ENCODE data around the gene HIC1.

HIC1 gene

GRCh38 chr17:2070241-2071023, 15.5 kb downstream of the HIC1 start:
- H3K27me3 ChIP-seq (replicated peaks in 2 of 5; ENCODE audit: control insufficient read depth in 4 of 5, insufficient read depth in 5 of 5, low read length in 4 of 5): no peaks in the 10 kb centered on the region
- 93% methylated on average over 10 of the region's 13 CpGs for WGBS (ENCODE audit: insufficient coverage)
- no peak for DNase-seq
- ChIA-PET CTCF (interaction anchor here (0.6 to 3.2 kb wide), 7 partner anchors 12 to 174 kb away, joined by 3 to 14 read pairs (median 3); no protein-coding TSS in a partner anchor), POLR2A (no interaction called here)
- H3K4me1 ChIP-seq (ENCODE audit: control extremely low read depth in 1 of 4, control insufficient read depth in 4 of 4, insufficient read depth in 4 of 4, low read length in 3 of 4): peaks cover under 1 to 42% (median 17%) of the 10 kb centered on the region in 4 experiments
- H3K36me3 ChIP-seq (ENCODE audit: control insufficient read depth in 4 of 4, insufficient read depth in 4 of 4, low read length in 3 of 4): peaks cover 0 to 33% (median 15%) of the 10 kb centered on the region in 4 experiments
- no peaks in the 10 kb centered on the region for H3K9me3 ChIP-seq (ENCODE audit: control extremely low read depth in 1 of 5, control insufficient read depth in 4 of 5, insufficient read depth in 2 of 5, low read depth in 1 of 5, low read length in 4 of 5)
- H3K27ac ChIP-seq (ENCODE audit: insufficient read depth in 1 of 2, low read depth in 1 of 2, low read length in 2 of 2, poor library complexity in 1 of 2, severe bottlenecking in 2 of 2): peak overlapping the region in 1 of 2 experiments; percentile 15
- no peak overlapping the region for H3K4me3 ChIP-seq (ENCODE audit: control insufficient read depth in 1 of 7, extremely low read depth in 1 of 7, insufficient read depth in 4 of 7, low read depth in 2 of 7, low read length in 6 of 7)

- Histone ChIP-seq H3K27me3 (replicated peaks in 2 of 5; ENCODE audit: control insufficient read depth in 4 of 5, insufficient read depth in 5 of 5, low read length in 4 of 5) (no peaks in the 10 kb centered on the region), H3K9me3 (ENCODE audit: control extremely low read depth in 1 of 5, control insufficient read depth in 4 of 5, insufficient read depth in 2 of 5, low read depth in 1 of 5, low read length in 4 of 5) (no peaks in the 10 kb centered on the region), H3K4me3 (ENCODE audit: control insufficient read depth in 1 of 7, extremely low read depth in 1 of 7, insufficient read depth in 4 of 7, low read depth in 2 of 7, low read length in 6 of 7) (no peak overlapping the region), H3K4me1 (ENCODE audit: control extremely low read depth in 1 of 4, control insufficient read depth in 4 of 4, insufficient read depth in 4 of 4, low read length in 3 of 4) (peaks cover 2 to 47% (median 22%) of the 10 kb centered on the region in 4 experiments), H3K27ac (ENCODE audit: insufficient read depth in 1 of 2, low read depth in 1 of 2, low read length in 2 of 2, poor library complexity in 1 of 2, severe bottlenecking in 2 of 2) (peak overlapping the region in 1 of 2 experiments; percentile 15), H3K36me3 (ENCODE audit: control insufficient read depth in 4 of 4, insufficient read depth in 4 of 4, low read length in 3 of 4) (peaks cover 0 to 27% (median 15%) of the 10 kb centered on the region in 4 experiments)
- POLR2A ChIA-PET: no interaction called here
- no peak for DNase-seq
- WGBS (ENCODE audit: insufficient coverage): 95% methylated on average over 5 of the region's 6 CpGs
- CTCF ChIA-PET: interaction anchor here (1.1 to 3.2 kb wide), 5 partner anchors 11 to 174 kb away, joined by 3 to 14 read pairs (median 3); no protein-coding TSS in a partner anchor
Measured at GRCh38 chr17:2071024-2071385, 16.1 kb downstream of the HIC1 start.

- Histone ChIP-seq H3K4me3 (ENCODE audit: control insufficient read depth in 1 of 7, extremely low read depth in 1 of 7, insufficient read depth in 4 of 7, low read depth in 2 of 7, low read length in 6 of 7) (no peak overlapping the region), H3K9me3 (ENCODE audit: control extremely low read depth in 1 of 5, control insufficient read depth in 4 of 5, insufficient read depth in 2 of 5, low read depth in 1 of 5, low read length in 4 of 5) (no peaks in the 10 kb centered on the region), H3K27me3 (replicated peaks in 2 of 5; ENCODE audit: control insufficient read depth in 4 of 5, insufficient read depth in 5 of 5, low read length in 4 of 5) (no peaks in the 10 kb centered on the region), H3K36me3 (ENCODE audit: control insufficient read depth in 4 of 4, insufficient read depth in 4 of 4, low read length in 3 of 4) (peaks cover 0 to 20% (median 11%) of the 10 kb centered on the region in 4 experiments), H3K4me1 (ENCODE audit: control extremely low read depth in 1 of 4, control insufficient read depth in 4 of 4, insufficient read depth in 4 of 4, low read length in 3 of 4) (peaks cover 2 to 52% (median 27%) of the 10 kb centered on the region in 4 experiments), H3K27ac (ENCODE audit: insufficient read depth in 1 of 2, low read depth in 1 of 2, low read length in 2 of 2, poor library complexity in 1 of 2, severe bottlenecking in 2 of 2) (no peak overlapping the region)
- CTCF ChIA-PET: interaction anchor here (1.0 to 3.2 kb wide), 7 partner anchors 11 to 173 kb away, joined by 3 to 14 read pairs (median 4); partner anchors contain the start of gene HIC1
- POLR2A ChIA-PET: no interaction called here
- DNase-seq: peak in 2 of 3 donors; percentile 73 to 75
- whole genome bisulfite sequencing (ENCODE audit: insufficient coverage): 88% methylated on average over 26 of the region's 31 CpGs
Measured at GRCh38 chr17:2071455-2072281, 16.8 kb downstream of the HIC1 start.

DNA sequence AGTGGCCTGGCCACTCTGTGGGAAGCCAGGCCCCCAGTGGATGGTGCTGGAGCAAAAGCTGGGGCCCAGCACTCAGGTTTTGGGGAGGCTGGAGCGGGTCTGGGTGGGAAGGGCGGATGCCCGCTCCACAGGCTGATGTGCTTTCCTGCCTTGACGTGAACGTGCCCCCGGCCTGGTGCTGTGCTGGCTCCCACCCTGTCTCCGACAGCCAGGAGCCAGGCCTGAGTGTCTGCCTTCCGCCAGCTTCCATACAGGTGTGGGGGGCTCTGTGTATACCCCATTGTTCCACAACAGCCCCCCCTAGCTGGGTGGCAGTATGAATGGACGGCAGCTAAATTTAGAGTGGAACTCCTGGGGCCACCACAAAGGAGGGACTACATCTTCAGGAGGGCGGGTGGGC, 20.0 kb downstream of the HIC1 start:
- Histone ChIP-seq H3K4me3 (ENCODE audit: control insufficient read depth in 1 of 7, extremely low read depth in 1 of 7, insufficient read depth in 4 of 7, low read depth in 2 of 7, low read length in 6 of 7) (no peak overlapping the region), H3K36me3 (ENCODE audit: control insufficient read depth in 4 of 4, insufficient read depth in 4 of 4, low read length in 3 of 4) (peaks cover 0 to 25% (median 14%) of the 10 kb centered on the region in 4 experiments), H3K27me3 (replicated peaks in 2 of 5; ENCODE audit: control insufficient read depth in 4 of 5, insufficient read depth in 5 of 5, low read length in 4 of 5) (no peaks in the 10 kb centered on the region), H3K4me1 (ENCODE audit: control extremely low read depth in 1 of 4, control insufficient read depth in 4 of 4, insufficient read depth in 4 of 4, low read length in 3 of 4) (peaks cover 2 to 39% (median 20%) of the 10 kb centered on the region in 4 experiments), H3K27ac (ENCODE audit: insufficient read depth in 1 of 2, low read depth in 1 of 2, low read length in 2 of 2, poor library complexity in 1 of 2, severe bottlenecking in 2 of 2) (no peak overlapping the region), H3K9me3 (ENCODE audit: control extremely low read depth in 1 of 5, control insufficient read depth in 4 of 5, insufficient read depth in 2 of 5, low read depth in 1 of 5, low read length in 4 of 5) (no peaks in the 10 kb centered on the region)
- 86% methylated on average over 7 of the region's 10 CpGs for WGBS (ENCODE audit: insufficient coverage)
- POLR2A ChIA-PET: no interaction called here
- CTCF ChIA-PET: interaction anchor here (0.8 to 3.8 kb wide), 6 partner anchors 8 to 63 kb away, joined by 3 to 23 read pairs (median 4); no protein-coding TSS in a partner anchor
- no peak for DNase-seq

DNA sequence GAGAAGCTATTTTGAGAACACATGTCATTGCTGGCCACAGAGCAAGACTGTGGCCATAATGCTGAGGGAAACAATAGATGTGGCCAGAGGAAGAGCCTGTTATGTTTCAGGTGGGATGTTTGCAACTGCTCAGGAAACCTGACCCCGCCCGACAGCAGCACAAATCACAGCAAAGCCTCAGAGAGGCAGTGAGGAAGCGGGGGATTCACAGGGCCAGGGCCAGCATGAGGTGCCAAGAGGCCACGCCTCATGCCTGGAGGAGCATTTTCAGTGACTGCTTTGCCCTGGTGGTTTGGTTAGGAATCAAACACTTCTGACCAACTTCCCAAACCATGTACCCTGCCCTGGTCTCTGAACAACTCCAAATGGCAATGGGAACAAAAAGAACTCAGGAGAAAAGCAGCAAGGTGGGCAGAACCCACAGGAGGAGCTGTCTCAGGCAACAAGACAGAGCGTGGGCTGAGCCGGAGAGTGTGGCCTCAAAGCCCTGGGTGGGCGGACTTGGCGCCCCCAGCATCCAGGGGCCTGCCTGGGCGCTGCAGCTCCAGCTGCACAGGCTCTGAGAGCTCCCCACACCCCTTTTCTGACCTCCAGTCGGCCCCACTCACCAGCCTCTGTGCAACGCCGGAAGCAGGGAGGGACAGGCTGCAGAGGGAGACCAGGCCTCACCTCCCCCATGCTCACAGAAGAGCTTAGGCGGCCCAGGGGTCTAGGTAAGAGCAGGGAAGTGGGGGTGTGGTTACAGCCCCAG, 20.6 kb downstream of the HIC1 start:
- H3K4me1 ChIP-seq (ENCODE audit: control extremely low read depth in 1 of 4, control insufficient read depth in 4 of 4, insufficient read depth in 4 of 4, low read length in 3 of 4): peaks cover 2 to 36% (median 20%) of the 10 kb centered on the region in 4 experiments
- POLR2A ChIA-PET: no interaction called here
- 85% methylated on average over 4 of the region's 13 CpGs for WGBS (ENCODE audit: insufficient coverage)
- H3K36me3 ChIP-seq (ENCODE audit: control insufficient read depth in 4 of 4, insufficient read depth in 4 of 4, low read length in 3 of 4): peaks cover 0 to 23% (median 15%) of the 10 kb centered on the region in 4 experiments
- peak overlapping the region in 1 of 7 experiments; percentile 5 for H3K4me3 ChIP-seq (ENCODE audit: control insufficient read depth in 1 of 7, extremely low read depth in 1 of 7, insufficient read depth in 4 of 7, low read depth in 2 of 7, low read length in 6 of 7)
- DNase-seq: peak in 1 of 3 donors; percentile 40
- no peaks in the 10 kb centered on the region for H3K9me3 ChIP-seq (ENCODE audit: control extremely low read depth in 1 of 5, control insufficient read depth in 4 of 5, insufficient read depth in 2 of 5, low read depth in 1 of 5, low read length in 4 of 5)
- no peaks in the 10 kb centered on the region for H3K27me3 ChIP-seq (replicated peaks in 2 of 5; ENCODE audit: control insufficient read depth in 4 of 5, insufficient read depth in 5 of 5, low read length in 4 of 5)
- CTCF ChIA-PET: interaction anchor here (0.7 to 3.8 kb wide), 6 partner anchors 9 to 63 kb away, joined by 3 to 23 read pairs (median 4); no protein-coding TSS in a partner anchor
- no peak overlapping the region for H3K27ac ChIP-seq (ENCODE audit: insufficient read depth in 1 of 2, low read depth in 1 of 2, low read length in 2 of 2, poor library complexity in 1 of 2, severe bottlenecking in 2 of 2)

DNA sequence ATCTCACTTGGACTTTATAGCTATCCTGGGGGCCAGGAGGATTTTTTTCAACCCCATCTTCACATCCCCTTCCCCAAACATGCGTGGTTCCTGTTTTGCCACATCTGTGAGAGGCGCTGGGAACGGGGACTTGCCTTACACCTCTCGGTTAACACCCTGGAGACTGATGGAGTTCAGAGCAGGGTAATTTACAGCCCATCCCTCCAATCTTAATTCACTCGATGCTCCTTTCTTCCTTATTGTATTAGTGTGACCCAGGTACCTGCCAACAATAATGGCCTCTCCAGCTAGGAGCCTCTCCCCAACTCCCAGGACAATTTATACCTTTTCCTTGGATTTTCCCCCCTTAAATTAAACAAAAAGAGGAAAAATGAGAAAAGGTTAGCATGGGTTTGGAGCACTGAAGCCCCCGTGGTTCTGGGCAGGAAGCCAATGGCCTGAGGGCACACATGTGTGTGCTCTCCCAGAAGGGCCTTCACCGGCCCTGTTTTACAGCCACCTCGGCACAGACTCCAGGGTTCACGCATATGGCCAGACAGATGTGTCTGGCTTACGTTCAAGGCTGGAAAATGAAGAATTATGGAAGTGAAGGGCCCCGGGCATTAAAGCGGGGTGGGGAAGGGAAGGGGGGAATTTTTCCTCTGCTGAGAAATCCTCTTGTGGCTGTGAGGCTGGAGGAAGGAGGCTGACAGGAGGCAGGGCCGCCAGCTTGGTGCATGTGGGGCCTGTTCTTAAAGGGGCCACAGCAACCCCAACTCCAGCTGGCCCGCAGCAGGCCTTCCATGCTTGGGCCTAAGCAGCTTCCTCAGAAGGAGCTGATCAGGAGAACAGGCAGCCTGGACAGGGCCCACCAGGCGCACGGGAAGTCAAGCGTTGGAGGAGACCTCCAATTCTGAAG, 21.4 kb downstream of the HIC1 start:
- Histone ChIP-seq H3K27me3 (replicated peaks in 2 of 5; ENCODE audit: control insufficient read depth in 4 of 5, insufficient read depth in 5 of 5, low read length in 4 of 5) (no peaks in the 10 kb centered on the region), H3K9me3 (ENCODE audit: control extremely low read depth in 1 of 5, control insufficient read depth in 4 of 5, insufficient read depth in 2 of 5, low read depth in 1 of 5, low read length in 4 of 5) (no peaks in the 10 kb centered on the region), H3K4me1 (ENCODE audit: control extremely low read depth in 1 of 4, control insufficient read depth in 4 of 4, insufficient read depth in 4 of 4, low read length in 3 of 4) (peaks cover 2 to 29% (median 18%) of the 10 kb centered on the region in 4 experiments), H3K27ac (ENCODE audit: insufficient read depth in 1 of 2, low read depth in 1 of 2, low read length in 2 of 2, poor library complexity in 1 of 2, severe bottlenecking in 2 of 2) (no peak overlapping the region), H3K4me3 (ENCODE audit: control insufficient read depth in 1 of 7, extremely low read depth in 1 of 7, insufficient read depth in 4 of 7, low read depth in 2 of 7, low read length in 6 of 7) (peak overlapping the region in 1 of 7 experiments; percentile 5), H3K36me3 (ENCODE audit: control insufficient read depth in 4 of 4, insufficient read depth in 4 of 4, low read length in 3 of 4) (peaks cover 0 to 27% (median 16%) of the 10 kb centered on the region in 4 experiments)
- peak in 1 of 3 donors; percentile 46 for DNase-seq
- ChIA-PET POLR2A (no interaction called here), CTCF (interaction anchor here (0.7 to 3.8 kb wide), 6 partner anchors 8 to 57 kb away, joined by 3 to 23 read pairs (median 4); no protein-coding TSS in a partner anchor)
- WGBS (ENCODE audit: insufficient coverage): 58% methylated on average over 15 of the region's 17 CpGs
